Measurements from ENCODE around the gene TRIM38.

The TRIM38 gene

GRCh38 chr6:26019261-26019830 is 56.7 kb downstream of the TRIM38 start:
- FAIRE-seq, result no peak
- TF ChIP-seq POLR2A (IDR thresholded peaks at IDR 0.05; ENCODE audit: low read depth, low read length), result no peak
- no peak for DNase-seq (ENCODE audit: insufficient read length, low spot score)

GRCh38 chr6:26019967-26020328 is 57.3 kb downstream of the TRIM38 start:
- no peak for TF ChIP-seq POLR2A (IDR thresholded peaks at IDR 0.05; ENCODE audit: low read depth, low read length)
- FAIRE-seq (no peak), DNase-seq (ENCODE audit: insufficient read length, low spot score) (no peak)

- DNase-seq (ENCODE audit: insufficient read length, low spot score) (no peak), FAIRE-seq (peak; percentile 67)
- peak; percentile 97 for TF ChIP-seq POLR2A (IDR thresholded peaks at IDR 0.05; ENCODE audit: low read depth, low read length)
Observed at GRCh38 chr6:26020329-26021000, 57.9 kb downstream of the TRIM38 start.

GRCh38 chr6:26021001-26021349 is 58.4 kb downstream of the TRIM38 start:
- no peak for DNase-seq (ENCODE audit: insufficient read length, low spot score)

DNA sequence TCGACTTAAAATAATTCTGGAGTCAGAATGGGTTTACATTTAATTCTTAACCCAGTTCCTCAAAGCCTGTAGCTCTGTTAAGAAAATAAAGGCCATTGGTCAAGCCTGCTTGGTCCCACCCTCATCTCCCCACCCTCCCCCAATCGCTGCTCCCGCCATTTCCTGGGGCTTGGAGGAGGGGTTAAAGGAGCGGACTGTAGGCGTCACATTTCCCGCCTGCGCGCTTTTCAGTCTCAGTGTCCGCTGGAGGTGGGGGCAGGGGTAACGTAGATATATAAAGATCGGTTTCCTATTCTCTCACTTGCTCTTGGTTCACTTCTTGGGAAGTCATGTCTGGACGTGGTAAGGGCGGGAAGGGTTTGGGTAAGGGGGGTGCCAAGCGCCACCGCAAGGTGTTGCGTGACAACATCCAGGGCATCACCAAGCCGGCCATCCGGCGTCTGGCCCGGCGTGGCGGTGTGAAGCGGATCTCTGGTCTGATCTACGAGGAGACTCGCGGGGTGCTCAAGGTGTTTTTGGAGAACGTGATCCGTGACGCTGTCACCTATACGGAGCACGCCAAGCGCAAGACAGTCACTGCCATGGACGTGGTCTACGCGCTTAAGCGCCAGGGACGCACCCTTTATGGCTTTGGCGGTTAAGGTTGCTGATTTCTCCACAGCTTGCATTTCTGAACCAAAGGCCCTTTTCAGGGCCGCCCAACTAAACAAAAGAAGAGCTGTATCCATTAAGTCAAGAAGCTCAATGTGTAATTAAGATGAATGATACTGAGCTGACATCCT is 58.9 kb downstream of the TRIM38 start:
- DNase-seq (ENCODE audit: insufficient read length, low spot score), result peak; percentile 54
- peak; percentile 84 for TF ChIP-seq POLR2A (IDR thresholded peaks at IDR 0.05; ENCODE audit: low read depth, low read length)
- FAIRE-seq, result no peak

More at GRCh38 chr6:26021001-26021349, 58.4 kb downstream of the TRIM38 start:
- no peak for FAIRE-seq
- no peak for TF ChIP-seq POLR2A (IDR thresholded peaks at IDR 0.05; ENCODE audit: low read depth, low read length)

GRCh38 chr6:26022132-26022472 is 59.5 kb downstream of the TRIM38 start:
- no peak for DNase-seq (ENCODE audit: insufficient read length, low spot score)
- TF ChIP-seq POLR2A (IDR thresholded peaks at IDR 0.05; ENCODE audit: low read depth, low read length), result no peak
- FAIRE-seq, result no peak

GRCh38 chr6:26022737-26023136 is 60.1 kb downstream of the TRIM38 start:
- FAIRE-seq, result no peak
- no peak for DNase-seq (ENCODE audit: insufficient read length, low spot score)
- TF ChIP-seq POLR2A (IDR thresholded peaks at IDR 0.05; ENCODE audit: low read depth, low read length), result no peak

GRCh38 chr6:26024651-26025046 is 62.0 kb downstream of the TRIM38 start:
- FAIRE-seq, result no peak
- no peak for DNase-seq (ENCODE audit: insufficient read length, low spot score)
- no peak for TF ChIP-seq POLR2A (IDR thresholded peaks at IDR 0.05; ENCODE audit: low read depth, low read length)

DNA sequence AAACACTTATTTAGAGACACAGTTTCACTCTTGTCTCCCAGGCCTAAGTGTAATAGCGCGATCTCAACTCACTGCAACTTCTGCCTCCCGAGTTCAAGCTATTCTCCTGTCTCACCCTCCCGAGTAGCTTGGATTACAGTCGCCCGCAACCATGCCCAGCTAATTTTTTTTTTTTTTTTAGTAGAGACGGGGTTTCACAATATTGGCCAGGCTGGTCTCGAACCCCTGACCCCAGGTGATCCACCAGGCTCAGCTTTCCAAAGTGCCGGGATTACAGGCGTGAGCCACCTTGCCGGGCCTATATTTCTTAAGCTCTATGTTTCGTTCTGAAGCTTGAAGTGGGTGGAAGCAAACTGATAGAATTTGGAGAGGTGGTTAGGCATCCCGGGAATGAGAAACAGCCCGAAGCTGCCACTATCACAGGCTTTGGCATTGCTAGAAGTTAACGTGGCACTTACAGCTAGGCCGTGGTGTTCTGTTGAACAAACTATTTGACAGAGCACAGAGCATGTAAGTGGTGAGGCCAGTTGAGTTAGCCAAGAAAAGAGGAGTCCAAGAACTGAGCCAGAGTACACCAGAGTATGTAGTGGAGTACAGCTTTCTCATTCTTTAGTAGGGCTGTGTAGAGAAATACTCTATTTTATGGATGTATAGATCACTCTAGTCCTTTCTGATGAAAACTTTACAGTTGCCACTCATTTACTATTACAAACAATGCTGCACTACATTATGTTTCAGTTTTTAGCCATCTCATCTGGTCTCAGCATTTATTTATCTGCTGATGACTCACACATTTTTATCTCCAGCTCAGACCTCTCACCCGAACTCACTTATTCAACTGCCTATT is 62.7 kb downstream of the TRIM38 start:
- TF ChIP-seq POLR2A (IDR thresholded peaks at IDR 0.05; ENCODE audit: low read depth, low read length), result no peak
- no peak for FAIRE-seq
- DNase-seq (ENCODE audit: insufficient read length, low spot score), result no peak

GRCh38 chr6:26025894-26026832 is 63.6 kb downstream of the TRIM38 start:
- no peak for DNase-seq (ENCODE audit: insufficient read length, low spot score)
- peak; percentile 76 for TF ChIP-seq POLR2A (IDR thresholded peaks at IDR 0.05; ENCODE audit: low read depth, low read length)
- peak; percentile 80 for FAIRE-seq

DNA sequence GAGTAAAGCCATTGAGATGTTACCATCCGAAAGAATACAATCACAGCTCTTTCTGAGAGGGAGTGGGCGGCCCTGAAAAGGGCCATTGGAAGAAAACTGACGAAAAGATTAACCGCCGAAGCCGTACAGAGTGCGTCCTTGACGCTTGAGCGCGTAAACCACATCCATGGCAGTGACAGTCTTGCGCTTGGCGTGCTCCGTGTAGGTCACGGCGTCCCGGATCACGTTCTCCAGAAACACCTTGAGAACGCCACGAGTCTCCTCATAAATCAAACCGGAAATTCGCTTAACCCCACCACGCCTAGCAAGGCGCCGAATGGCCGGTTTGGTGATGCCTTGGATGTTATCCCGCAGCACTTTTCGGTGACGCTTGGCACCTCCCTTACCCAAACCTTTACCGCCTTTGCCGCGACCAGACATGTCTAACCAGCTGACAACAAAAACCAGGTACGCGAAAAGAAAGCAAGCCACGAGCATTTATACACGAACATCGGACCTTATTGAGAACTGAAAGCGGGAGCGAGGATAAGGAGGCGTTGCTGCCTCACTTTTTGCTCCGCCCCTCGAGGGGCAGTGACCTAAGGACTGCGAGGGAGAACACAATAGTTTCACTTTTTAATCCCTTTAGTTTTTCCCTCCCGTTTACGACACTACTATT is 64.4 kb downstream of the TRIM38 start:
- TF ChIP-seq POLR2A (IDR thresholded peaks at IDR 0.05; ENCODE audit: low read depth, low read length), result peak; percentile 98
- peak; percentile 94 for FAIRE-seq
- no peak for DNase-seq (ENCODE audit: insufficient read length, low spot score)

DNA sequence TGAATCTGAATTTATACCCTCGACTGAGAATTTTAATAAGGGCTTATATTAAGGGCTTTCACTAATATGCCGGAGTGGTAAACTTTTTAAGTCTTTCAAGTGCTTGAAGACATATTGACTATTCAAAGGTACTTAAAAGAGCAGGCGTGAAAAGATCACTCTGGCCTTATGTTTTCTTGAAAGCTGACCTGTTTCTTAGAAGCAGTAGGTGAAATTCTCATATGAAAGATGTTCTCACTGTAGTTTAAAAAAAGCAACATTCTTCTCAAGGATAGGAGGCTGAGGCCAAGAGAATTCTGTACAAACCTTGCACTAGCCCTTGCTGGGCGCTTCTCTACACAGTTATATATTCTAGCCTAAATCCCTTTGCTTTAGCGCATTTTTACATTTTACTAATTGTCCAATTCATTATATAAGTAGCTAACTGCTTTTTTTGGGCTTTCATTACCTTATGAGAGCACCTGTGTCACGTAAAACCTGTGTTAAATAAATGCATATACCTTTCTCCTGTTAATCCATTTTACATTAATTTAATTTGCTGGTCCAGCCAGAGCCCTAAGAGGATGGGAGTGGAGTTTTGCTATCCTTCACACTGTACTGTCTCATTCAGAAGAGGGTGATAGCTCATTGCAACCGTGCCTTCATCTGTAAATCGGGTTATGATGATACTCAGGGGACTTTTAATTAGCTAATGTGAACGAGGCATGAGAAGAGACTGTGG is 65.0 kb downstream of the TRIM38 start:
- no peak for DNase-seq (ENCODE audit: insufficient read length, low spot score)
- TF ChIP-seq POLR2A (IDR thresholded peaks at IDR 0.05; ENCODE audit: low read depth, low read length), result no peak
- FAIRE-seq, result no peak

All from H54 (cell line).